ENCODE measurements around the gene BRD3OS.

- TF ChIP-seq CTCF (IDR thresholded peaks at IDR 0.05), result no peak
- TF ChIP-seq POLR2AphosphoS5 (IDR thresholded peaks at IDR 0.05; ENCODE audit: low read depth, low read length), result no peak
- TF ChIP-seq EP300 (IDR thresholded peaks at IDR 0.05; ENCODE audit: borderline replicate concordance in 1 of 2, low read depth in 1 of 2, low read length in 1 of 2), result no peak
- TF ChIP-seq USF2 (IDR thresholded peaks at IDR 0.05; ENCODE audit: borderline replicate concordance, low read depth, low read length), result no peak
- TF ChIP-seq FOXJ3 (CRISPR knock-in tag; IDR thresholded peaks at IDR 0.05), result no peak
These were observed 32.7 kb downstream of the BRD3OS start for GRCh38 chr9:134057751-134058701.
